Fibroblast of upper back skin (primary cell): ENCODE measurements around the gene CLDN18.

Experiments
- DNase-seq: peaks from one replicate; pipeline ENCODE4 v3.0.0-alpha.2; 2013

CLDN18 gene

GRCh38 chr3:138065949-138066348 lies 56.0 kb downstream of the CLDN18 start:
- no peak for DNase-seq

DNA sequence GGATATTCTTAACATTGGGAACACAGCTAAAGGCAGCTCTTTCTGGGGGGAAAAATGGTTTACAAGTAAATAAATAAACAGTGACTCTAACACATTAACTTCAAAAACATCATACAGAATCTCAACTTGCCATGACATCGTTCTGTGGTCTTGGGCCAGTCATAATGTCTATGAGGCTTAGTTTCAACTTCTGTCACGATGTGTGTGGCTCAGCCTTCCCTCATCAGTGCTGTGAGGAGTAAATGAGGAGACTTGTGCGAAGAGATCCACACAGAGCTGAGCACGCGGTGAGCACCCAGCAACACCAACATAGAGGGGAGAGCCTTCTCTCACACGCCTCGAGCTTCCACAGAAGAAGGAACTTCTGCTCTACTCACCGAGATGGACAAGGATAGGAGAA lies 56.4 kb downstream of the CLDN18 start:
- no peak for DNase-seq

DNA sequence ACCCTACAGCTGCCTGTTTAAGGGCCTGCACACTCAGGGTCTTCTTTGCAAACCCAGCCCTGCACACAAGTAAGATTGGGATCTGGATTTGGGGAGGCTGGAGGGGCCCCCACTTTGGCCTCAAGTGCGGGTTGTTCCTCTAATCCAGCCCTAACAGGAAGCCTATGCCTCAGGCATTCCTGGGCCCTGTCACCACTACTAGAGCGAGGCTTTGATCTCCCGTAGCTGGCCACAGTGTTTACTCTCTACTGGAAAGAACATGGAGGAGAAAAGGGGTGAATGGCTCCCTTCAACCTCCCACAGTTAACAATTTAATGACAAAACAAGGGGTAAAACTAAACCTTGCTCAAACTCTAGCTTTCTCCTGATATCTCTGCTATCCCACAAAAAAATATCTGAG lies 57.0 kb downstream of the CLDN18 start:
- no peak for DNase-seq

- DNase-seq, result no peak
Measured at GRCh38 chr3:138068046-138068445, 58.1 kb downstream of the CLDN18 start.

DNA sequence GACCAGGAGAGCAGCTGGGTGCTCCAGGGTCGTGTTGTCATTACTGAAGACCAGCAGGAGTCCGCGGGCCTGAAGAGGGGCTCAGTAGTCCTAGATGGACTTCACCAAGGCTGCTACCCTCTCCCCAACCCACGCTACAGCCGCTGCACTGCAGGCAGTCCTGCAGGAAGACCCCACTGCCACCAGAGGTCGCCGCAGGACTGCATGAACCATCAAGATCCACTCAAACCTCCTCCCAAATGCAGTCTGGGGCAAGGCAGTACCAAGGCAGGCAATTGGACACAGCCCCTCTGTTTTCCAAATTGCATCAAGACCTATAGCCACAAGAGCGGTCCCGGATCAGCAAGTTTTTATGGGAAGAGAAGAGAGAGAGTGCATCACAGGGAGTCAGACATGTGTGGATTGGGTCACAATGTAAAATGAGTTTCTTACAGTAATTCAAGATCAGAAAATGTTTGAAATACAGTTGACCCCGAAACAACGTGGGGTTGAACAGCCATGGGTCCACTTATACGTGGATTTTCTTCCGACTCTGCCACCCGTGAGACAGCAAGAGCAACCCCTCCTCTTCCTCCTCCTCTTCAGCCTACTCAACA lies 58.7 kb downstream of the CLDN18 start:
- DNase-seq, result peak; percentile 75

DNA sequence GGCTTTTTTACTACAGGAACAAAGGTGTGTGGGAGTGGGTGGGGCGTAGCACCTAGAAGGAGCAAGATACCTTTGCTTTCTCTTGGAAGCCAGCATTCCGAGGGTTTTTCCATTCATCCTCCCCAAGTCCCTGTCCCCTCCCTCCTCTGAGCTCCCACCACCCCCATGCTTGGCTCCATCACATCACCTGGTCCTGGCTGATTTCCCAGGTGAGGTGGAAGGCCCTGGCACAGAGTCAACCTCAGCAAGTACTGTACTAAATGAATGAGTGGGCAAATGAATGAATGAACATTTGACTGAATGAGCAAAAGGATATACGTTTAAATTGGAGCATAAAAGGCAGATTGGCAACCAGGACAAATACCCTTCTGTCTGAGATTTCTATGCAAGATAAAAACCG lies 60.0 kb downstream of the CLDN18 start:
- DNase-seq, result no peak

DNA sequence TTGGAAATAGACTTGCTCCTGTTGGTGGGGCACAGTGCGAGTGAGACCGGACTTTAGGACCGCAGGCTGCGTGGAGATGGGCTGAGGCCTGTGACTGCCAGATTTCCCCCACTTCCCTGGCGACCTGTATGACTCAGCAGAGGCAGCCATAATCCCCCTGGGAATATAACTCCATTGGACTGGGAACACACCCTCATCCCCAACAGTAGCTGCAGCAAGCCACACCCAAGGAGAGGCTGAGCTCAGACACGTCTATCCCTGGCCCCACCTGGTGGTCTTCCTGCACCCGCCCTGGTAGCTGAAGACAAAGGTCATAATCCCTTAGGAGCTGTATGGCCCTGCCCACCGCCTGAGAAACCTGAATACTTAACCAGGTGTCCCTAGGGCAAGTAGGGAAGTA lies 62.8 kb downstream of the CLDN18 start:
- no peak for DNase-seq

- DNase-seq, result peak; percentile 63
Measured at GRCh38 chr3:138078096-138078495, 68.1 kb downstream of the CLDN18 start.

- DNase-seq, result peak; percentile 98
Measured at GRCh38 chr3:138078901-138079344, 69.0 kb downstream of the CLDN18 start.

DNA sequence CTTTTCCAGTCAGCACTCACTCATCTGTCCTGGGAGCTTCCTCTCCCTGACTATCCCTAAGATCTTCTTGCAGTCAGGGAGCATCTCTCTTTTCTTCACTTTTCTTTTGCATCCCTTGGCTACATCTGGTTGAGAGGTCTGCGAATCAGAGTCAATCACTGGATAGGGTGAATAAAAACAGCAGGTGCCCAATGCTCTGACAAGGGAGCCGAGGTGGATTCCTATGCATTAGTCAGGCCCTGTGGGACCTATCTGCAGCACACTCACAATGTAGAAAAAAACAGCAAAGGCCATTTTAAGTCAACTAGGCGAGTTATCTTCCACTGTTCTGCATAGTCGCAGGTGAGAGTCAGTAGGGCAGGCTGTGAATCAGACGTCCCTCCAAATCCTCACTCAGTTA lies 69.9 kb downstream of the CLDN18 start:
- peak; percentile 30 for DNase-seq

DNA sequence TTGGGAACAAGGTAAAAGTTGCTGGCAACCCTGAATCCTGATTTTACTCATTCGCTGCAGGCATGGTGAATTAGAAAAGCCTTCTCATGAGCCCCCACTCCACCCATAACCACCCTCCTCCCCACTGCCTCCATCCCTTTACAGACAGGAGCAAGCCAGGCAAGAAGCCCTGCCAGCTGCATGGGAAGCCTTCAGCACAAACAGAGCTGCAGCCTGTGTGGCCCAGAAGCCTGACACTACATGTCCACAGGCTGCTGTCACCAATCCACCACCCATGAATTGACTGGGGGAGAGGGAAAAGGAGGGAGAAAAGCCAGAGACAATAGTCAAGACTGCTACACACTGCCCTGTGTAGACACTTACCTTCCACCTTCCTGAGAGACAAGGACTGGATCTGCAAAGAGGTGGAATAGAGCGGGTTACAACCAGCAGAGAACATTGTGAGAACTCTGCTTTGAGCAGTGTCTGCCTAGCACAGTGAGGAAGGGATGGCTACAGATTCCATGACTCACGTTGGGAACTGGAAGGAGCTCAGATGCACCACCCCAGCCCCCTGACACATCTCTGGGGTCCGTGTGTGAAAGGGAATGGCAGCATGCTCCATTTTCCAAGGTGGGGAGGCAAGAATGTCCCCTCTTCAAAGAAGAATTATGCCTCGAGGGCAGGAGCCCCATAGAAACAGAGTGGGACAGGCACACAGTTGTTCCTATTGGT lies 71.6 kb downstream of the CLDN18 start:
- DNase-seq, result peak; percentile 79

DNA sequence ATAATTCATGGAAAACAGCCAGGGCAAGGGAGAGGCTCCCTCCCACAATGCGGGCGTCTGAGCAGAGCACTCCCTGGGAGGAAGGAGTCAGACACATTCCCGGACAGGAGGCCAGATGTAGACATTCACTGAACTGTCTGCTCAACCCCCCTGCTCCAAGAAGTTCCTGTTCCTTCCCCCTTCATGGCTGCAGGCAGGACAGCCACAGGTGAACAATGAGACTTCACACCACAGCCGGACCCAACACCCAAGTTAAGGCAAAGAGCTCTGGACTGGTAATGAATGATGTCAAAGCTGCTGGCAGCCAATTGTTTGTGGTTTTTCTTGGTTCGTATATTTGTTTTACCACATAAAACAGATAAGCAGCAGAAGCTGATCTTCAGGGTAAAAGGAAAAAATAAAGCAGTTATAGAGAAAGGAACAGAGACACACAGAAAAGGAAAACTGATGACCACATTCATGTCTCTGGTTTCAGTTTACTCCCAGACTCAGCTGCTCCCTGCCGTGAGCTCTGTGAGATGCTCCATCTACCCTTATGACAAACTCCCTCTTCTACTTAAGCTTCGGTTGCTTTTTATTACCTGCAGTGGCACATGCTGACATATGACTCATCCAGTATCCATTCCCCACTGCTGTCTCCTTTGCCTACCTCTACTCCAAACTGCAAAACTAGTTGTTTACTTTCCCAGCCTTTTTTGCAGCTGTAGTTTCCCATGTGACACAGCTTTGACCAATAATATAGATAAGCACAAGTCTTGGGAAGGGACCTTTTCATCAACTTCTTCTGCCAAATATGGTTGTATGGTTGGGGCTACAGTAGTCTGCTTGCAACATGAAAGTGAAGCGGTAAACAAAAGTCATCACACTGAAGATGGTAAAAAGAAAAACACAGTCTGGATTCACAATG lies 72.4 kb downstream of the CLDN18 start:
- peak; percentile 88 for DNase-seq

DNA sequence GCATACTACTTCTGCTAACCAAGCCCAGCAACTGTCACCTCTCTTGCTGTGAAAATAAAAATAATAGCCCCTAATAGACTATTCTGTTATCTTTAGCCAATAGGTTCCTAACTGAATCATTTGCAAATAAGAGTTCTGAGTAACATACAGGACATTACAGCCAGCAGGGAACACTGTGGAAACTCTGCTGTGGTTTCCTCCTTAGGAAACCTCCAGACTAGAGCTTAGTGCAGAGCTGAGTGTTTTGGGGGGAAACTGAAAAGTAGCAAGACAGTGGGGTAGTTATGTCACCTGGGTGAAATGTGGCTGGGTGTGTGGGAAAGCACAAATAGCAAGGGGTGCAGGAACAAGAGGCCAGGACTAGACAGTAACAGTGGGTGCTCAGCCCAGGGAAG lies 73.0 kb downstream of the CLDN18 start:
- peak; percentile 17 for DNase-seq
